Measurements from ENCODE around the gene MT1A. TPM values are rescaled to one million over a fixed set of nuclear protein-coding genes. Genes with fewer than 3 reads are reported as not detected.
"Not testable (repeated sequence)": the region's sequence is repeated elsewhere in the genome, so short reads cannot be mapped to it uniquely, and the experiment has no call there.

Gene MT1A
- total RNA-seq, 1 experiment from 2014 or later = not detected

DNA sequence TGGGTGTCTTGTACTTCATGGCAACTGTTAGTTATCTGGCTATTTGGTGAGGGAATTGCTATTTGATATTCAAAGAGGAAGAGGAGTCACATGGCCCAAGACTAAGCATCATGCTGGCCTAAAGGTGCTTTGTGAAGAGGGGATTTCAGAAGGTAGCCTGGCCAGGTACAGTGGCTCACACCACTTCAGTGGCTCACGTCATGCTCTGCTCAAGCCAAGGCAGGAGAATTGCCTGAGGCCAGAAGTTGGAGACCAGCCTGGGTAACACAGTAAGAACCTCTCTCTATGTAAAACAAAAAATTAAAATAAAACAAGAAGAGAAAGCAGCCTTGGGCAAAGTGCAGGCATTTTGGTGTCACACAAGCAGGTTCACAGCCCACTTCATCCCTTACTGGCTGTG lies 6.8 kb downstream of the MT1A start:
- DNase-seq (ENCODE audit: low spot score) = no peak
- in situ Hi-C loops (cut with HindIII; ENCODE audit: low sequenced_read_pairs) = no loop called here

DNA sequence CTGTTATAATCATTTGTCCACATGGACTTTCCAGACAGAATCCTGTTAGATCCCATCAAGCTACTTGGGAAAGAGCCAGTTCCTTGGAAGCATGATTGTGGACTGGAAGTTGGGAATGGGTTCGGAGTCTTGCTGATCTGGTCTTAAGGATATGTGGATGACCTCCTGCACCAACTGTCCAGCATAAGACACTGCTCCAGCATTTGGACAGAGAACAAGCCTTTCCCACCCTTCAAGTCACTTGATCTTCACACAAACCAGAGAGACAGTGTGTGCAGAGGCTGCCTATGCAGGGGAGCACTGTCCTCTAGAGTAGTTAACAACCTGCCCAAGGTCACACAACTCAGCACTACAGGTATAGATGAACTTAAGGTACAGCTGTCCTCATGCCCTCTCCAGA lies 7.4 kb downstream of the MT1A start:
- in situ Hi-C loops (cut with HindIII; ENCODE audit: low sequenced_read_pairs) = no loop called here

DNA sequence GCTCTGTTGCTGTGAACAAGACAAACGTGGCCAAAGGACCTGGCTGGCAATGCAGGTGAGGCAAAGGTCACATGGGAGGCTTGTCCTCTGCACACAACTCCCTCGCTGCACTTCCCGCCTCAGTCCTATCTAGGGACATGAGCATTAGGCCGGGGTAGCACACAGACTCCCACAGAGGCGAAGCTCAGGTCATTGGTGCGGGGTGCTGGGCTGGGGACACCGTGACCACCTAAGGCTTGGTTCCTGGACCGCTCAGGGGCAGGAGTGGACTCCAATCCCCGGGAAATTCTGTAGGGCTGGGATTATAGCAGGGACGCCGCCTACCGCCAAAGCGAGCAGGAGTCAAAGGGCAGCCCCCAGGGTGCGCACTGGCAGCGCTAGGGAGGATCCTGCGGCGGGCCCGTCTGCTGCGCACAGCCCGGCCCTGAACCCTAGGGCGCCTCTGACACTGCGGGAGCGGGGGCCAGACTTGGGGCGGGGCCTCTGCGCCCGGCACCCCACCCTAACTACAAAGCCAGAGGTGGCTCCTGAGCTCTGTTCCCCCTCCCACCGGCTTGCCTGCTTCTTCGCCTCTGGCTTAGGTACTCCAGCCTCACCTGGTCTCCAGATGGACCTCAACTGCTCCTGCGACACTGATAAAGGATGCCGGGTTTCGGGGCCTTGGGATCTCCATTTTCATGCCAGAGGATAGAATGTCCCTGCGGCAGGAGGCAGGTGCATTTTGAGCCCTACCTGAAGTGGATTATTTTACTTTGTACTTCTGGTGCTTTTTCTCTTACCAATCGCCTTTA lies 9.4 kb downstream of the MT1A start:
- DNase-seq (ENCODE audit: low spot score) = no peak
- in situ Hi-C loops (cut with HindIII; ENCODE audit: low sequenced_read_pairs) = no loop called here

More for the DNA sequence above, 7.4 kb downstream of the MT1A start:
- no peak for DNase-seq (ENCODE audit: low spot score)

DNA sequence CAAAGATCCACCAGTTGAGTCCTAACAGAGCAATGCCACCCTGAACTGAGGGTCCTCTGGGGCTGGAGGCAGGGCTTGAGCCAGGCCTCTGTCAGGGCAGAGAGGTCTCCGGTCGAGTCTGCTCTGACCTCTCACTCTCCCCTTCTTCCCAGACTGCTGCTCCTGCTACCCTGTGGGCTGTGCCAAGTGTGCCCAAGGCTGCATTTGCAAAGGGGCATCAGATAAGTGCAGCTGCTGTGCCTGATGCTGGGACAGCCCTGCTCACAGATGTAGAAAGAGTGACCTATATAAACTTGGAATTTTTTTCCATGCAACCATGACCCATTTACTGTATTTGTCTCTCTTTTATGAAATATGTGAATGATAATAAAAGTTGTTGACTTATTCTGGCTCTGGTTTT lies 10.8 kb downstream of the MT1A start:
- in situ Hi-C loops (cut with HindIII; ENCODE audit: low sequenced_read_pairs) = no loop called here
- DNase-seq (ENCODE audit: low spot score) = no peak

DNA sequence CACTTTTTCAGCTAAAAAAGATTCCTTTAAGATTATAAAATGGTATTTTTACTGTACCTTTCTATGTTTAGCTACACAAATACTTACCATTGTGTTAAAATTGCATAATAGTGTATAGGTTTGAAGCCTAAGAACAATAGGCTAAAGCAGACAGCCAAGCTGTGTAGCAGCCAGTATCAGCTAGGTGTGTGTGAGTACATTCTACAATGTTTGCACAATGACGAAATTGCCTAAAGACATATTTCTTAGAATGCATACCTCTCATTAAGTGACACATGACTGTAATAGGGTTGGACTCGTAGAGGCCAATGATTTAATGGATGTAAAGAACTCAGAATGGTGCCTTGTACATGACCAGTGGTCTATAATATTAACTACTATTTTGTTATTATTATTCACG lies 11.4 kb downstream of the MT1A start:
- no peak for DNase-seq (ENCODE audit: low spot score)
- in situ Hi-C loops (cut with HindIII; ENCODE audit: low sequenced_read_pairs) = loop anchor here (5.0 kb wide), 1 partner anchor 38 kb away; no protein-coding TSS in a partner anchor

DNA sequence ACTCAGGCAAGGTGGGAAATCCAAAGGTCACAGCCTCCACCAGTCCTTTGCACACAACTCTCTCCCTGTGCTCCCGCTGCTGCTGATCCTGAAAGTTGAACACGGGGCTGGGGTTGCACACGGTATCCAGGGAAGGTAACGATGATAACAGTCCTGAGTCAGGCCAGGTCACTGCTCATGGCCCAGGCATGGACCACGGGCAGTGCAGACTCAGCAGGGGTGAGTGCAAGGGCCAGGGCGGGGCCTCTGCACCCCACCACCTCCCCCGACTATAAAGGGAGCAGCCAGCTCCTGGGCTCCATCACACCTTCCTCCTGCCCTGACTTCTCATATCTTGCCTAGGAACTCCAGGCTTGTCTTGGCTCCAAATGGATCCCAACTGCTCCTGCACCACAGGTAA lies 13.1 kb downstream of the MT1A start, which contains the start of gene MT1B:
MT1B (plus strand) TSS at position 301 of the 400 bp plus-strand sequence; CDS start at position 369, 68 bp downstream.
- DNase-seq (ENCODE audit: low spot score) = no peak
- in situ Hi-C loops (cut with HindIII; ENCODE audit: low sequenced_read_pairs) = loop anchor here (5.0 kb wide), 1 partner anchor 39 kb away; no protein-coding TSS in a partner anchor

DNA sequence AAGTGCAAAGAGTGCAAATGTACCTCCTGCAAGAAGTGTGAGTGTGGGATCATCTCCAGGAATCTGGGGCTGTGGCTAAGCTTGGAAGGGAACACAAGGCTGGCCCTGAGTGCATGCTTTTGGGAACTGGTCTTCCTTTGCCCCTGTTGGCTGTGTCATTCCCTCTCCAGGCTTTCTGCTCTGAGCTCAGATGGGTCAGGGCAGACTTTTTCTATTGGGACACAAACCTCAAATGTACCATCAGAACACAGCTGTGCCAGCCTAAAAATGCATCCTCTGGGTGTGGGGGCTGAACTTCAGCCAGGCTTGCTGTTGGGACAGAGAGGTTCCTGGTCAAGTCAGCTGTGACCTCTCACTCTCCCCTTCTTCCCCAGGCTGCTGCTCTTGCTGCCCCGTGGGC lies 14.1 kb downstream of the MT1A start:
- DNase-seq (ENCODE audit: low spot score) = no peak
- in situ Hi-C loops (cut with HindIII; ENCODE audit: low sequenced_read_pairs) = loop anchor here (5.0 kb wide), 1 partner anchor 40 kb away; no protein-coding TSS in a partner anchor

DNA sequence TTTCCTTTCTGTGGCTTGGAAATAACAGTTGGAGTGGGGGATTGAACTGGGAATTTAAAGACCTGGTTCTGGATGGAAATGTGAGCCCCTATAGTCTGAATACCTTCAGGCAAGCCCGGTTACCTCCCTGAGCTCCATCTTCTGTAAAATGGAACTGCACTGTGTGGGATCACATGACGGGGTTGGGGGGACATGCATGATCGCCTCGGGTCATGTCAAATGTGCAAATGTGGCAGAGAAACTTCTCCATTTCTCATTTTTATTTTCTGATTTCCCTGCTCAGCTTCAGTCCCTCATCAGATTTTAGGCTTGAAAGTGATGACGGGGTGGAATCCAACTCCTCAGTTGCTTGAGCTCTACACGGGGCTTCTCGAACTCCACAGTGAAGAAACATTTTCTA lies 14.8 kb downstream of the MT1A start:
- no peak for DNase-seq (ENCODE audit: low spot score)
- in situ Hi-C loops (cut with HindIII; ENCODE audit: low sequenced_read_pairs) = loop anchor here (5.0 kb wide), 1 partner anchor 41 kb away; no protein-coding TSS in a partner anchor

DNA sequence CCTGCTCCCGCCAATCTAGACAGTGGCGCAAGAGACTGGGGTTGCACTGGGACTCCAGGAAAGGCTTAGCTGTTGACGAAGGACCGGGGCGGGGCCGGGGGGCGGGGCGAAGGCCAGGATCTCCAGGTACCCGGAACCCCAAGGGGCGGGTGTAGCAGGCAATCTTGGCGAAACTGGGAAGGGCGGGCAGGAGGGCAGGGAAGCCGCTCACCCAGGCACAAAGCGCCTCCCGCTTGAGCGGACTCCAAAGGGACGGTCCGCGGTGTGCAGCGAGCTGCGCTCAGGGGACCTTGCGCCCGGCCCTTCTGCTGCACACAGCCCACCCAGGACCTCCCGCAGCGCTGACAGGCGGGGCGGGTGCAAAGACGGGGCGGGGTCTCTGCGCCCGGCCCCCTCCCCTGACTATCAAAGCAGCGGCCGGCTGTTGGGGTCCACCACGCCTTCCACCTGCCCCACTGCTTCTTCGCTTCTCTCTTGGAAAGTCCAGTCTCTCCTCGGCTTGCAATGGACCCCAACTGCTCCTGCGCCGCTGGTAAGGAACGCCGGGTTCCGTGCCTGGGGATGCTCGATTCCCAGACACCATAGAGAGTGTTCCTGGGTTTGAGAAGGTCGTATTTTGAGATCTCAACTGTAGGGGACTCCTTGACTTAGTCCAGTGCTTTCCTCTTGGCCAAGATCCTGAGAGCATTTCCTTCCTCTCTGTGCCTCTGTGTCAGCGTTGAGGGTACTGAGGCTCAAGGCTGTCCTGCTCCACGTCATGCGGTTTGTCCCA lies 19.3 kb downstream of the MT1A start, which contains the start of gene MT1F:
MT1F (plus strand) TSS at position 405 of the 772 bp plus-strand sequence; CDS start at position 505, 100 bp downstream.
- peak; percentile 91 for DNase-seq (ENCODE audit: low spot score)

DNA sequence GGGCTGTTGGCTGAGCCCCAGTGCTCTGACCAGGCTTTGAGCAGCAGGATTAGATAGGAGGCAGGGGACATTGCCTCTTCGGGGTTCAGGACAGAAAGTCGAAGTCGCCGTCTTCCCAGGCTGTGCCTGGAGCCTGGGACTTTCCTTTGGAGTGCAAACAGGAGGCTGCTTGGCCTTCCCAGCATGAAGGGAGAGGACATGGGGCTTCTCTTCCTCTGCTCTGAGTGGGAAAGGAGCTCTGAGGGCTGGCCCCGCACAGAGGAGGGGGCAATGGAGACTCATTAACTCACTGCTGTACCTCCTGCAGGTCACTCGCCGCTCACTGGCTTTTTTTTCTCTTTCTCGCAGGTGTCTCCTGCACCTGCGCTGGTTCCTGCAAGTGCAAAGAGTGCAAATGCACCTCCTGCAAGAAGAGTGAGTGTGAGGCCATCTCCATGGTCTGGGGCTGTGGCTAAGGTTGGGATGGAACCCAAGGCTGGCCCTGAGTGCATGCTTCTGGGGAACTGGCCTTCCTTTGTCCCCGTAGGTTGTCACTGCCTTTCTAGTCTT lies 19.9 kb downstream of the MT1A start:
- in situ Hi-C loops (cut with HindIII; ENCODE audit: low sequenced_read_pairs) = no loop called here
- no peak for DNase-seq (ENCODE audit: low spot score)

More for the DNA sequence above, 19.3 kb downstream of the MT1A start, which contains the start of gene MT1F:
- in situ Hi-C loops (cut with HindIII; ENCODE audit: low sequenced_read_pairs) = no loop called here

DNA sequence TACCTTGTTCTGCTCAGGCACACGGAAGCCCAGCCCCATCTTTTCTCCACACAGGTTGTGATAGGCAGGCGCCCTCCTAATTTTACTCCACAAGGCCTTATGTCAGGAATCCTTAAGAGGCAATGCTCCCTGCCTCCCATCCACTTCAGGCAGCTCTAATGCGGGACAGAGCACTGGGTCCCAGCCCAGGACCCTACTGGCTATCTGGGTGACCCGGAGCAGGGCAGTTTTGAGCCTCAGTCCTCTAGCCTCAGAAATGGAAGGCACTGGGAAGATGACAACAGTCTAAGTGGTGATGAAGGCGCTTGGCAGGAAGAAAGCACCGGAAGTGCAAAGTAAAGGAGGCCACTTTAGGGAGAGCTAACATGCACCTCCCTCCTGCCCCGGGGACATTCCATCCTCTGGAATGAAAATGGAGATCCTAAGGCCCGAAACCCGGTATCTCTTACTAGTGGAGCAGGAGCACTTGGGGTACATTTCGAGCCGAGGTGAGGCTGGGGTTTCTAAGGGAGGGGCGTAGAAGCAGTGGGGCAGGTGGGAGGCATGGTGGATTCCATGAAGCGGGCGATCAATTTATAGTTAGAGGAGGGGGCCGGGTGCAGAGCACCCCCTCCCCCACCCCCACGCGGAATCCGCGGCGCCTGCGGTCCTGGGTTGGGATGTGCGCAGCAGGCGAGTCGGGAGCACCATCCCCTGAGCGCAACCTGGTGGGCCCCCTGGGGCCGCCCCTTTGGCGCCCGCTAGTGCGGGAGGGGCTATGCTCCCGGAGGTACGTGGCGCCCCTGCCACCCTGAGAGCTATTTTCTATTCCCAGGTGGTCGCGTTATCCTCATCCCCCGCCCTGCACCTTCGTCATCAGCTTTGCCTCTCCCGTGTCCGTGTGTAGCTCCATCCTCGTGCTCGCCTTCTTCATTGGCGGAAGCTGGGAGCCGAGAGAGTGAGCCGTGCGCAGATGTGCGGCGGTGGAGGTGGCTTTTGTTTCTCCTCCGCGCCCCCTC lies 24.2 kb downstream of the MT1A start:
- in situ Hi-C loops (cut with HindIII; ENCODE audit: low sequenced_read_pairs) = no loop called here

DNA sequence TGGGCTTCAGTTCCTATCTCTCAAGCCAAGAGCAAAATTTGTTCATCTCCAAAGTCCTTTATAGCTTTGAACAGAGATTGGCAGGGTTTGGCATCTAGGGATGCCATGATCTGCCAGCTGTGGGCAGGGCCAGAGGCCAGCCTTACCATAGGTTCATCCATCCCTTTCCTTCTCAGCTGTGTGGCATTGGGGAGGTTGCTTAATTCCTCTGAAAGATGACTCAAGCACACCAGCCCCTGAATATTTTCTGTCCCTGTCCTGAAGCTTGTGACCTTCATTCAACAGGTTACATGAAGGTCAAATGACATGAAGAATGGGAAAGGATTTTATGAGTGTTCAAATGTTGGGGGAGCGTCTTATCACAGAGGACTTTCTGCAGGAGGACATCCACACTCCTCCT lies 26.0 kb downstream of the MT1A start:
- in situ Hi-C loops (cut with HindIII; ENCODE audit: low sequenced_read_pairs) = no loop called here

More for the DNA sequence above, 24.2 kb downstream of the MT1A start:
- no peak for DNase-seq (ENCODE audit: low spot score)

DNA sequence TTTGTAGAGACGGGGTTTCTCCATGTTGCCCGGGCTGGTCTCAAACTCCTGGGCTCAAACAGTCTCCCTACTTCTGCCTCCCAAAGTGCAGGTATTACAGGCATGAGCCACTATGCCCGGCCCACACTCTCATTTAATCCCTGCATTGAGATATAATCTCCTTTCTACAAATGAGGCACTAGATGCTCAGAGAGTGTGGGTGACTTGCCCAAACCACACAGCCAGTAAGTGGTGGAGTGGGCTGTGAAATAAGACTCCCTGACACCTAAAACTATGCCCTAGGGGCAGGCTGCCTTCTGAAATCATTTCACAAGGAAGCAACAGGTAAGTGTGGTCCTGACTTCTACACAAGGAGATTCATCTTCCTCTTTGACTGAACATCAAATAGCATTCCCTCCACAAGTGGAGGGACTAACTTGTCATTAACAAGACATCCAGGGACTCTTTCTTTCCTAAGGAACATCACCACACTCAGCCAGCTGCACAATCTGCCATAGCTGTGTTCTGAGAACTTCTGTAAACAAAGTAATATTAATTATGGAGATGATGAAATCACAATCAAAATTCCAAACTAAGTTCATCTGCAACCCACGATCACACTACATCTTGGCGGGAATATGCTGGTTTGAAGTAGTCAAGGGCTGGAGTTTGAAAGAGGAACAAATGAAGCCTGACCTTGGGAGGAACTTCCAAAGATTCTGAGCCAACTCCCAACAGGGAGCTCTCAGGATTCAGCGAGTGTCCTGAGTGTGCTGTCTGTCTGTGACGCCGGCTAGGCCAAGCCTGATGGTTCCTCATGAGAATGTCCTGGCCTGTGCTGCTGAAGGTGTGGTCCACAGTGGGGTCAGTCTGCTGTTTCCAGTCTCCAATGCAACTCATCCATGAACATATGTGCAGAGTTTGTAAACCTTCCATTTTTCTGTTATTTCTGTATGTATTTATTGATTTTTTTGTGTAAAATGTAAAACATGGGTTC lies 27.1 kb downstream of the MT1A start:
- in situ Hi-C loops (cut with HindIII; ENCODE audit: low sequenced_read_pairs); DNase-seq (ENCODE audit: low spot score): not testable (repeated sequence)

More for the DNA sequence above, 26.0 kb downstream of the MT1A start:
- no peak for DNase-seq (ENCODE audit: low spot score)

DNA sequence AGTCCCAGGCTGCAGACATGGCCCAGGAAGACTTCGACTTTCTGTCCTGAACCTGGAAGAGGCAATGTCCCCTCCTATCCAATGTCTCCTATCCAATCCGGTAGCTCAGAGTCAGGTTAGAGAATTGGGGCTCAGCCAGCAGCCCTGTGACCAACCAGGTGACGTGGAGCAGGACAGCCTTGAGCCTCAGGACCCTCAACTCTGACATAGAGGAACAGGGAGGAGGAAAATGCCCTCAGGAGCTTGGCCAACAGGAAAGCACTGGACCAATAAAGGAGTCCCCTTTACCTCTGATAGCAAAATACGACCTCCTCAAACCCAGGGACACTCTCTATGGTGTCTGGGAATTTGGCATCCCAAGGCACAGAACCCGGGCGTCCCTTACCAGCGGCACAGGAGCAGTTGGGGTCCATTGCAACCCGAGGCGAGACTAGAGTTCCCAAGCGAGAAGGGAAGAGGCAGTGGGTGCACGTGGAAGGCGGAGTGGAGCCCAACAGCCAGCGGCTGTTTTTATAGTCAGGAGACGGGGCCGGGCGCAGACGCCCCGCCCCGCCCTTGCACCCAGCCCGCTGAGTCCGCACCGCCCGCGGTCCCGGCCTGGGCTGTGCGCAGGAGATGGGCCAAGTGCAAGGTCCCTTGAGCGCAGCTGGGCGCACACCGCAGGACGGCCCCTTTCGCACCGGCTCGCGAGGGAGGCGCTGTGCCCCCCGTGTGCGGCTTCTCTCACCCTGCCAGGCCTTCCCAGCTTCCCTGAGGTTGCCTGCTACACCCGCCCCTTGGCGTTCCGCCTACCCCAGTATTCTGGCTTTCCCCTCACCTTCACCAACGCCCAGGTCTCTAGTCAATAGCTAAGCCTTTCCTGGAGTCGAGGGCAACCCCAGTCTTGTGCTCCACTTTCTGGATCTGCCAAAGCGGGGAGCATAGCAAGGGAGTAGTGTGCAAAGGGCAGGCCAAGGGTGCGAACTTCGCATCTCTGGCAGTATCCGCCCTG lies 29.4 kb downstream of the MT1A start, which contains the start of gene MT1G:
MT1G (minus strand) TSS at position 485 of the 991 bp plus-strand sequence; CDS start at position 413, 72 bp downstream.
- no peak for DNase-seq (ENCODE audit: low spot score)
- in situ Hi-C loops (cut with HindIII; ENCODE audit: low sequenced_read_pairs) = no loop called here

DNA sequence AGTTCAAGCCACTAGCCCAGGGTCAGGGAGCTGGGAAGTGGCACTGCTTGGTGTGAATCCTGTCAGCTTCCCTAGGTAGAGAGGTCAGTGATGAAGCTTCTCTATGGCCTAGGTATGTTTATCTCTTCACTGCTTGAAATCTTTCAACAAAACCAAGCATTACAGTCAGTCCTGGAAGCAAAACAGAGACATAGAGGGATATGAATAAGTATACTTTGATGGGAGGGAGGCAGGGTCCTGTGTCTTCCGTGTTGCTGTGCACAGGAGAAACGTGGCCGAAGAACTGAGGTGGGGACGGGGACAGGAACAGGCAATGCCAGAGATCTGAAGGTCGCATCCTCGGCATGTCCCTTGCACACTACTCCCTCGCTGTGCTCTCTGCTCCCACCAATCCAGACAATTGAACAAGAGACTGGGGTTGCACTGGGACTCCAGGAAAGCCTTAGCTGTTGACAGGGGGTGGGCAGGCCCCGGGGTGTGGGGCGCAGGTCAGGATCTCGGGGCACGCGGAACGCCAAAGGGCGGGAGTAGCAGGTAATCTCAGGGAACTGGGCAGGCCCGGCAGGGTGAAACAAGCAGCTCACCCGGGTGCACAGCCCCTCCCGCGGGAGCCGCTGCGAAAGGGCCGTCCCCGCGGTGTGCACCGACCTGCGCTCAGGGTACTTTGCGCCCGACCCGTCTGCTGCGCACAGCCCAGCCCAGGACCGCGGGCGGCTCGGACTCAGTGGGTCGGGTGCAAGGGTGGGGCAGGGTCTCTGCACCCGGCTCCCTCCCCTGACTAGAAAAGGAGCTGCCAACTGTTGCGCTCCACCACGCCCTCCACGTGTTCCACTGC lies 30.8 kb downstream of the MT1A start, which contains the start of gene MT1H:
MT1H (plus strand) TSS at position 810 of the 835 bp plus-strand sequence. CDS start 71 bp downstream, outside the sequence.
- DNase-seq (ENCODE audit: low spot score) = no peak

More for the DNA sequence above, 30.8 kb downstream of the MT1A start, which contains the start of gene MT1H:
- in situ Hi-C loops (cut with HindIII; ENCODE audit: low sequenced_read_pairs) = no loop called here
